BLaER1 treated with 17β-estradiol and CSF1 and Interleukin-3, amounts not matched to agents 10 nM and 100 nM (cell line): ENCODE results near the gene MEGF9.

Source experiments
- H3K27ac ChIP-seq, 11 experiments: shearing (Covaris generic); formaldehyde crosslinking; 2 replicates each; pipeline ENCODE4 v1.8.1; 2022
- H3K27me3 ChIP-seq, 11 experiments: shearing (Covaris generic); formaldehyde crosslinking; 2 replicates each; pipeline ENCODE4 v1.8.1; 2022
- H3K36me3 ChIP-seq, 11 experiments: shearing (Covaris generic); formaldehyde crosslinking; 2 replicates each; pipeline ENCODE4 v1.8.1; 2022
- H3K4me1 ChIP-seq, 10 experiments: shearing (Covaris generic); formaldehyde crosslinking; 2 replicates each; pipeline ENCODE4 v1.8.1; 2022
- H3K4me2 ChIP-seq, 11 experiments: shearing (Covaris generic); formaldehyde crosslinking; 2 replicates each; pipeline ENCODE4 v1.8.1; 2022
- H3K4me3 ChIP-seq, 10 experiments: shearing (Covaris generic); formaldehyde crosslinking; 2 replicates each; pipeline ENCODE4 v1.8.1; 2022
- H3K9ac ChIP-seq, 11 experiments: shearing (Covaris generic); formaldehyde crosslinking; 2 replicates each; pipeline ENCODE4 v1.8.1; 2022
- H3K9me3 ChIP-seq, 11 experiments: shearing (Covaris generic); formaldehyde crosslinking; replicated peaks in 1 of 11; 2 replicates each; pipeline ENCODE4 v1.8.1; 2022
- H4K20me1 ChIP-seq, 11 experiments: shearing (Covaris generic); formaldehyde crosslinking; 2 replicates each; pipeline ENCODE4 v1.8.1; 2022
- Cebpa-rat ChIP-seq, 11 experiments: shearing (Covaris generic); IDR thresholded peaks; 2 replicates each; pipeline ENCODE4 v1.8.1; 2022

Gene MEGF9

DNA sequence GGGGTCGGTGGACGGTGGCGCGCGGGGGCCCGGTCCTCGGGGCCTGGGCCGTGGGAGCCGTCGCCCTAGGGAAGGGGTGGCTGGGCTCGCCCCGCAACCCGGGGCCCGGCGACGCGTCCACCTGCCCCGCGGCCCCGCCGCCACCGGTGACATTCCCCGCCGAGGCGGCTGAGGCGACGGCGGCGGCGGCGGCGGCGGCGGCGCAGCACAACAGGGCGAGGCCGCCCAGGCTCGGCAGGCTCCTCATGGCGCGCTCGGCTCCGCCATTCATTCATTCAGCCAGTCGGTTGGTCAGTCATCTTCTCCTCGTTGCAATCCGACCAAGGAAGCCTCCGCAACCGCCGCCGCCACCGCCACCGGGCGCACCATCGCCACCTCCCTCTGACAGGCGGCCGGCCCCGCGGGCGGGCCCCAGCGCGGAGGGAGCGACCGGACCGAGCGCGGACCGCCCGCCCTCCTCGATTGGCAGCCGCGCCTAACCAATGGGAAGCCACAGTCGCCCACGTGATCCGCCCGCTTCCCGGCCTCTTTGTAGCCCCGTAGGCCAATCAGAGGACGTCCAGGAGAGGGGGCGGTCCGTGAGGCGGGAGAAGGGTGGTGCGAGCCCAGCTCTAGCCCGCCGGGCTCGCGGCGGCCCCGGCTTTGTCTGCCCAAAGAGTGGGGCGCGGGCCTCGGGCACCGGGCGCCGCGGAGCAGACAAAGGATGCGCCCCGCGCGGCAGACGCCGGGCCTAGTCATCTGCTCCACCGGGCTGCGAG, at the start of gene MEGF9:
MEGF9 (minus strand) TSS at position 383 of the 758 bp plus-strand sequence; CDS start at position 271, 112 bp downstream.
- Histone ChIP-seq H3K27ac (peak within 1 kb of the TSS; percentile 78 to 96 (median 92)), H3K4me2 (peak within 1 kb of the TSS; percentile 77 to 98 (median 87)), H3K9ac (peak within 1 kb of the TSS; percentile 89 to 98 (median 94)), H3K36me3 (peaks cover 0 to 14% (median 6%) of the 10 kb centered on the region in 11 experiments; a peak in 10 of 22 replicates), H4K20me1 (peaks cover 0 to 46% (median 18%) of the 10 kb centered on the region in 11 experiments; a peak in 8 of 22 replicates), H3K4me3 (peak within 1 kb of the TSS; percentile 83 to 99 (median 96)), H3K27me3 (no peaks in the 10 kb centered on the region), H3K9me3 (no peaks in the 10 kb centered on the region), H3K4me1 (peaks cover 26 to 52% (median 46%) of the 10 kb centered on the region in 10 experiments)
- no peak for TF ChIP-seq Cebpa-rat (IDR thresholded peaks at IDR 0.05)

DNA sequence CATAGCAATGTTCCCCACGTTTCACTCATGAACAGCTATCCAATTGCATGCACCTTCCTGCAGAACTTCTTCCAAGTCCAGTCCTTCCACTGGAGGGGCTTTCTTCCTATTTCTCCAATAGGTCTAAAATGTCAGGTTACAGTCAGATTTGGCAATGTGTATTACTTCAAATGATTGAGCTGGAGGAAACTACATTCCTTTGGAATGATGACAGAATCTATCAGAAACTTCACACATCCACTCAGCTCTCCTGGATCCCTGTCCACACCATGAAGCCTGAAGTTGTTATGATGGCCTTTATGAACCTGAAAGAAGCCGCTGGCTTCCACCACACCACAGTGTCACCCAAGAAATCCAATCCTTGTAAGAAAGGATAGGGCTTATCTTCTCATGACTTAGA, 46.7 kb upstream of the MEGF9 start:
- peaks cover 0 to 8% (median 4%) of the 10 kb centered on the region in 11 experiments; a peak in 4 of 22 replicates for H4K20me1 ChIP-seq
- H3K9ac ChIP-seq = no peak overlapping the region
- no peaks in the 10 kb centered on the region for H3K27me3 ChIP-seq
- H3K27ac ChIP-seq = no peak overlapping the region
- H3K4me3 ChIP-seq = no peak overlapping the region
- H3K4me1 ChIP-seq = peaks cover 0 to 27% (median 0%) of the 10 kb centered on the region in 10 experiments; a peak in 10 of 20 replicates
- no peaks in the 10 kb centered on the region for H3K9me3 ChIP-seq
- peaks cover 61 to 84% (median 74%) of the 10 kb centered on the region in 11 experiments for H3K36me3 ChIP-seq
- no peak overlapping the region for H3K4me2 ChIP-seq
- no peak for TF ChIP-seq Cebpa-rat (IDR thresholded peaks at IDR 0.05)

DNA sequence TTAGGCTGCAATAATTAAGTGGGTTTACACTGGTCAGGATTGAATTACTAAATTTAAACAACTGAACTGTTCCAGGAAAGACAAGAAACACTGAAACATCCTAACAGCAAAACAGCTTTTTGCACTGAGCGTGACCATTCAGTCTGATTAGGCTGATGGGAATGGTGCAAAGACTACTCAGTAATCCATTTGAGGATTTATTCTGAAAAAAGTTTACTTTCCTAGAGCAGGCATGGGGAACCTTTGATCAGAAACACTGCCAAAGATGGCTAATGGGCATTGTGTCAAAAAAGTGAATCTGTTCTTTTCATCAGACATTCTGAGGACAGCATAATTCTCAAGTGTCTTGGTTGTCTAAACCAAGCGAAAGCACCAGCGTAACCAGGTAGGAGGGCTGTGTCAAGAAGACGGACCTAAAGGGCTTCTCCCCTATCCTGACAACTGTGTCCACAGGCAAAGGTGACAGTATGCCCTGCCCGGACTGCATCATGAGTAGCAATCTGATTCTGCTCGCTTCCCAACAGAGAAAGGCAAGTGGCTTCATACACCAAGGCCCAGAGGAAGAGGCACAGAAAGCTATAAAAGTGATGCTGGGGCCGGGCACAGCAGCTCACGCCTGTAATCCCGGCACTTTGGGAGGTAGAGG, 45.6 kb upstream of the MEGF9 start:
- TF ChIP-seq Cebpa-rat (IDR thresholded peaks at IDR 0.05) = no peak
- Histone ChIP-seq H3K27ac (no peak overlapping the region), H3K9ac (no peak overlapping the region), H3K27me3 (no peaks in the 10 kb centered on the region), H3K9me3 (no peaks in the 10 kb centered on the region), H3K4me3 (no peak overlapping the region), H3K4me1 (peaks cover 0 to 28% (median 0%) of the 10 kb centered on the region in 10 experiments; a peak in 10 of 20 replicates), H3K36me3 (peaks cover 50 to 72% (median 63%) of the 10 kb centered on the region in 11 experiments), H4K20me1 (peaks cover 0 to 7% (median 0%) of the 10 kb centered on the region in 11 experiments; a peak in 1 of 22 replicates), H3K4me2 (no peak overlapping the region)

DNA sequence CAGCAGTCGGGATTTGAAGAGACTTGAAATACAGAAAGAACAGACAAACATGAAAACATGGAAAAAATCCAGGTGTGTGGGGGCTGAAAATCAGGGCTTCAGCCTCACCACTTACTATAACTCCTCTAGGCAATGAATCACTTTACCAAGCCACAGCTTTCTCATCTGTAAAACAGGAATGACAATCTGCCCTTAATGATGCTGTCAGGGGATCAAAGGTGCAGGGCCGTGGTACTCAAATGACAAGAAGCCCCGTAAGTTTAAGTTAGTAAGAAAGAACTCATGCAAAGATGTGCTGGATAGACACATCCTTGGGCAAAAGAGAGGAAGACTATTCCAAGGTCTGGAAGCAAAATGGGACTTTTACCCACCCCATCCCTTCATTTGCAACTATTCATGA, 44.3 kb upstream of the MEGF9 start:
- no peak for TF ChIP-seq Cebpa-rat (IDR thresholded peaks at IDR 0.05)
- H3K4me1 ChIP-seq = peaks cover 0 to 29% (median 0%) of the 10 kb centered on the region in 10 experiments; a peak in 10 of 20 replicates
- no peak overlapping the region for H3K4me3 ChIP-seq
- H4K20me1 ChIP-seq = peaks cover 0 to 7% (median 0%) of the 10 kb centered on the region in 11 experiments; a peak in 1 of 22 replicates
- H3K4me2 ChIP-seq = no peak overlapping the region; a peak in 1 of 22 replicates
- no peak overlapping the region for H3K27ac ChIP-seq
- peaks cover 37 to 59% (median 49%) of the 10 kb centered on the region in 11 experiments for H3K36me3 ChIP-seq
- no peaks in the 10 kb centered on the region for H3K9me3 ChIP-seq
- H3K9ac ChIP-seq = no peak overlapping the region
- H3K27me3 ChIP-seq = no peaks in the 10 kb centered on the region

DNA sequence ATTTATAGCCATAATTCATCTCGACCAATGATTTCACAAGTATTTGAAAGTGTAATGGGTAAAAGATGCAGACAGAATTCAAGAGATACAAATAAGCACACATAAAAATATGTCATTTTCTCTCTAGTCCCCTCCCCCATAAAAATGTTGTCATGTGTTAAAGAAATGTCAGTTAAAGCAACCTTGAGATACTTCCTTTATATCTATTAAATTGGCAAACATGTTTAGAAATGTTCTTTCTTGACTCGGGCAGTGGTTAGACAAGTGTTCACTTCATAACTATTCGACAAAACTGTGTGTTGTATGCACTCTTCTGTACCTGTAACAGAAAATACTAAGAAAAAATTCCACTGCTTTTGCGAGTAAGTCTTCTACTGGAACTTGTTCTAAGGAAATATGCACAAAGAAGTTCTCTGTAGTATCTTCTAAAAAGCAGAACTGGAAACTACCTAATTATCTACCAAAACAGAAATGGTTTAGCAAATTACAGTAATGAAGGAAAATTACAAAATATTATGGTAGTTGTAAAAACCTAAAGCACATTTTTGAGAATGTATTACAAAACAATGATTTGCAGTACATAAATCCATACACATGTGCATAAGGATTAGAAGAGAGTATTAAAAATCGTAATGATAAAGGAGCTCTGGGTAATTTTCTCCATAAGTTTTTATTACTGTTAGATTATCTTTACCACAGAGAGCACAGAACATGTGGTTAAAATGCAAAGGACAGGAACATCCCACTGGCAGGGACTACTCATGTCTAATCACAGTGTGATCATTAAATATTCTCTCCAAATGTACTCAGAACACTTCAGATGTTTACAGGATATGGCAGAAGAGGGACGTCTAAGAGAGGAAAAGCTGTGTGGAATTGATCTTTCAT, 43.0 kb upstream of the MEGF9 start:
- peaks cover 0 to 7% (median 0%) of the 10 kb centered on the region in 11 experiments; a peak in 1 of 22 replicates for H4K20me1 ChIP-seq
- H3K4me1 ChIP-seq = peaks cover 0 to 35% (median 0%) of the 10 kb centered on the region in 10 experiments; a peak in 10 of 20 replicates
- no peak for TF ChIP-seq Cebpa-rat (IDR thresholded peaks at IDR 0.05)
- H3K27me3 ChIP-seq = no peaks in the 10 kb centered on the region
- H3K27ac ChIP-seq = peak overlapping the region in 3 of 11 experiments; percentile 30 to 45 (median 35); a peak in 4 of 22 replicates
- peak overlapping the region in 2 of 11 experiments; percentile 17 to 22; a peak in 1 of 22 replicates for H3K9ac ChIP-seq
- H3K36me3 ChIP-seq = peaks cover 25 to 46% (median 37%) of the 10 kb centered on the region in 11 experiments
- H3K4me2 ChIP-seq = peak overlapping the region in 4 of 11 experiments; percentile 20 to 73 (median 54); a peak in 6 of 22 replicates
- no peaks in the 10 kb centered on the region for H3K9me3 ChIP-seq
- H3K4me3 ChIP-seq = no peak overlapping the region

DNA sequence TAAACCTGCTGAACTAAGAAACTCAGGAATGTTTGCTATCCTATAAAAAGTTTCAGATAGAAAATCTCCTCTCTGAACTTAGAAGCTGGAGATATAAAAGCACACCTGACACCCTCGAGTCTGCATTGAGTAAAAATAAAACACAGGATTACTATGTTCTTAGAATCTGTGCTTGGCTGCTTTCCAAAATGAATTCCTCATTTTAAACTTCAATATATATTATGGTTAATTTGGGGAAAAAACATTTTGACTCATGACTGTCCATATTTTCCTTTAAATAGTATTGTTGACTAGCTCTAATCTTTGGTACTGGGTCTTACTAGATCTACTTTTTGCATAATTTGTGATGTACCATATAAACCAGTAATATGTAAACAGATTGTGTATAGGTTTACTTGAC, 42.3 kb upstream of the MEGF9 start:
- TF ChIP-seq Cebpa-rat (IDR thresholded peaks at IDR 0.05) = no peak
- Histone ChIP-seq H3K4me1 (peaks cover 0 to 35% (median 0%) of the 10 kb centered on the region in 10 experiments; a peak in 10 of 20 replicates), H3K9ac (peak overlapping the region in 1 of 11 experiments; percentile 17; a peak in 1 of 22 replicates), H3K4me2 (peak overlapping the region in 3 of 11 experiments; percentile 41 to 73 (median 66); a peak in 5 of 22 replicates), H3K27me3 (no peaks in the 10 kb centered on the region), H3K36me3 (peaks cover 17 to 39% (median 29%) of the 10 kb centered on the region in 11 experiments), H3K9me3 (no peaks in the 10 kb centered on the region), H3K27ac (peak overlapping the region in 2 of 11 experiments; percentile 25 to 30; a peak in 3 of 22 replicates), H3K4me3 (no peak overlapping the region), H4K20me1 (peaks cover 0 to 7% (median 0%) of the 10 kb centered on the region in 11 experiments; a peak in 1 of 22 replicates)

DNA sequence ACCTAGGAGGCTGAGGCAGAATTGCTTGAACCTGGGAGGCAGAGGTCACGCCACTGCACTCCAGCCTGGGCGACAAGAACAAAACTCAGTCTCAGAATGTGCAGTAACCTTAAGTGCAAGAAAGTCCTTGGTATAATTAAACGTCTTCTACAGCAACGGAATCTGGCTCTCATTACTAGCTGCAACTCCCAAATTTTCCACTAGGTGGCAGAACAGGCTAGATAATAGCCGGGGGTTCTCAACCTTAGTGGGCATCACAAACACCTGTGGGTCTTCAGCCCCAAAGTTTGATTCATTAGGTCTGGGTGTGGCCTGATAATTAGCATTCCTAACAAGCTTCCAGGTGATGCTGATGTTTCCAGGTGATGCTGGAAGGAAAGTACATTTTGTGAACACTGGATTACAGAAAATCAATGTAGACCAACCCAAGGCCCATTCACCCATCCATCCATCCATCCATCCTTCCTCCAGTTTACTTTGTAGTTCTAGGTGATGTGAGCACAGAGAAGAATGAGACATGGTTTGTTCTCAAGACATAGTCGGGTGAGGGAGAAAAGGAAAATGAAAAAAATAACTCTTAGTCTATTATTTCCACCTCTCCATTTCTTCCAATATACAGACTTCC, 41.7 kb upstream of the MEGF9 start:
- Histone ChIP-seq H3K27ac (peak overlapping the region in 1 of 11 experiments; percentile 25; a peak in 2 of 22 replicates), H3K4me1 (peaks cover 0 to 35% (median 0%) of the 10 kb centered on the region in 10 experiments; a peak in 10 of 20 replicates), H4K20me1 (0 out of 22 replicates have a peak, but pooled peaks cover 0 to 4% (median 0%) of the 10 kb centered on the region in 11 experiments), H3K4me3 (no peak overlapping the region), H3K9ac (peak overlapping the region in 1 of 11 experiments; percentile 17; a peak in 1 of 22 replicates), H3K4me2 (peak overlapping the region in 3 of 11 experiments; percentile 41 to 73 (median 66); a peak in 4 of 22 replicates), H3K27me3 (no peaks in the 10 kb centered on the region), H3K36me3 (peaks cover 11 to 33% (median 24%) of the 10 kb centered on the region in 11 experiments), H3K9me3 (no peaks in the 10 kb centered on the region)
- no peak for TF ChIP-seq Cebpa-rat (IDR thresholded peaks at IDR 0.05)
